Measurements from ENCODE around the gene SYF2. TPM values are rescaled to one million over a fixed set of nuclear protein-coding genes. Genes with fewer than 3 reads are reported as not detected.
A peak's percentile ranks its signal among the peaks of the same experiment; 100 is the strongest.
"Not testable (repeated sequence)": the region's sequence is repeated elsewhere in the genome, so short reads cannot be mapped to it uniquely, and the experiment has no call there.

Gene SYF2
- total RNA-seq: 46.1 and 56.8 TPM in 2 replicates

DNA sequence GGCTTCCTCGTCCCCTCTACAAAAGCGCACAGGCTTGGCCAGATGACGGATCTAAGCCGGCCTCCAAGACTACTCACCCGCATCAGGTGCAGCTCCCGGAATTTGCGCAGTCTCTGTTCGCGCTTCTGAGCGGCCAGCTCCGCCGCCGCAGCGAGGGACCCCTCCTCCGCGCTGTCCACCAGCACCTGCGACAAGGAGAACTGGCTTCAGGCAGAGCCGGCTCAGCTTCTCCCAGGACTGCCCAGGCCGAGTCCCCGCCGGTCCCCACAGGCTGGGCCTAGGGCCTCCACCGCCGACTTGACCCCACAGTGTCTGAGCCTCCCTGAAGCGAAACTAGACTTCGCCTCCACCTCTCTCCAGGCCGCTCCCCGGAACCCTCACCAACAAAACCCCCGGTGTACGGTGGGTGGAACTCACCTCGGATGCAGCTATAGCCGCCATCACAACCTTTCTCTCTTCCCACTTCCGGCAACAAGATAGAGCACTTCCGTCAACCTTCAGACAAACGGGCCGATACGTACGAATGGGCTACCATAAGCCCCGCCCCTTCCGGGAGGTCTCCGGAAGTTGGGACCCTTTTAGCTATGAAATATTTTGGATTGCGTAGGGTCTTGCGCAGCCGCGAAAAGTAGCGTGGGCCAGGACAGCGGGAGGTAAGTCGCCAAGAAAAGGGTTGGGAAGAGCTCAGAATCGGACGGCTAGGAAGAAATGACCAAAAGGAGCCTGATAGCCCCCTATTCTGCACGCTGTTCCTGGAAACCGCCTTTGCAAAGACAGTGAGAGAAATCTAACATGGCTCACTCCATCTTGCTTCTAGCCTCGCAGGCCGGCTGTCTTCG, at the start of gene SYF2:
Gene SYF2, minus strand, starts transcription at position 476 of the 839 bp plus-strand sequence. Its CDS starts 35 bp downstream, at position 441.
- peak; percentile 89 for DNase-seq

DNA sequence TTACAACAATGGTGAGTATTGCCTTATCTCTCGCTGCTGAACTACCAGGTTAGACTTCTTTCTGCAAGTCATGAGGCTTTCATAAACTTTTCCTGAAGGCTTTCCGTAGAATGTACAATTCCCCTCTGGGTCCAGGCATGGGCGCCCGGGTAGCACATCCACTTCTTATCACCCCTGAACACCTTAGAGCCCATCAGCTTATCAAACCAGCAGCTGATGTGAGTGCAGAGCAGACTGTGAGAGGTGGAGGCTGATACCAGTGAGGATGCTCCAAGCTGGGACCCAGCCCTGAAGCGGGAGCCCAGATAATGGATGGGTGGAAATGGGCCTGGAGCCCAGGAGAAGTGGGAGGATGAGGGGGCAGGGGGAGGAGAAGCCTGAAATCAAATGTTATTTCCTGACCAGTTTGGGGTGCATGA, 47.4 kb upstream of the SYF2 start:
- DNase-seq: not testable (repeated sequence)

DNA sequence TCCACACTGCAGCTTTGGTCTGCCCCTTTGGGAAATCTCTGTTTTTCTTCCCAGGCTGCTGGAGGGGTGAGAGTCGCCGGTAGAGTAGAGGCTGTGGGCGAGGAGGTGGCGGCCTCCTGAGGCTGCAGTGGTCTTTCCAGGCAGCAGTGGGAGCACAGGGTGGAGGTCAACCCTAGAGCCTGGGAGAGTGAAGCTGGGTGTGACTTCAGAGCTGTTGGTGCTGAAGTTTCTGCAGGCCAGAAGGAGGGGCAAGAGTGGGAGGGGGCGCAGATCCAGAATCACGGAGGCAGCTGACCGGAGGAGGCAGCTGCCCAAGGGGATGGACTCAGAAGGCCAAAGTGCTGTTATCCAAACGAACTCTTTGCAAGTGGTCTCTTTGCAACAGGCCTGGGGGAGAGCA, 46.5 kb upstream of the SYF2 start:
- not testable (repeated sequence) for DNase-seq

DNA sequence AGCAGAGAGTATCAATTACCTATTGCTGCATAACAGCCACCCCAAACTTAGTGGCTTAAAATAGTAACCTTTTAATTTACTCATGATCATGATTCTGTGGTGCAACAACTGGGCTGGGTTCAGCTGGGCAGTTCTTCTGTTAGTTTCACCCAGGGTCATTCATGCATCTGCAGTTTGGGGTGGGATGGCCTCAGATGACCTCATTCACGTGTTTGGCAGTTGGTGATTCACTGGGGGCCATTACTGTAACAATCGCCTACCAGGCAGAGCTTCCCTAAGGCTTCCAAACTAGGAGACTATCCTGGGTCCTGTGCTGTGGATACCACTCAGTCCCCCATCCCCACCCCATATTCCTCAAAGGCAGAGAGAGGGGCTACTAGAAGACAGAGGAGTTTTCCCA, 46.1 kb upstream of the SYF2 start:
- not testable (repeated sequence) for DNase-seq

DNA sequence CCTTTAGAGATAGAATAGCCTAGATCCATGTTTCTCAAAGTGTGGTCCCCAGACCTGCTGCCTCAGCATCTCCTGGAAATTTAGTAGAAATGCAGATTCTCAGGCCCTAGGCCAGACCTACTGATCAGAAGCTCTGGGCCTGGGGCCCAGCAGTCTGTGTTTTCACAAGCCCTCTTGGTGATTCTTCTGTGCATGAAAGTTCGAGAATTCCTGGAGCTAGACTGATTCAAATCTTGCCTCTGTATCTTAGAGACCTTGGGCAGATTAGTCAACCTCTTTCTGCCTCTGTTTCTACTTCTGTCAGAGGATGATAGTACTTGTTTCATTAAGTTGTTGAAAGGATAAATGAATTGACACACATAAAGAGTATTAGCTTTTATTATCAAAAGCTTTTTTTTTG, 45.0 kb upstream of the SYF2 start:
- DNase-seq: not testable (repeated sequence)

DNA sequence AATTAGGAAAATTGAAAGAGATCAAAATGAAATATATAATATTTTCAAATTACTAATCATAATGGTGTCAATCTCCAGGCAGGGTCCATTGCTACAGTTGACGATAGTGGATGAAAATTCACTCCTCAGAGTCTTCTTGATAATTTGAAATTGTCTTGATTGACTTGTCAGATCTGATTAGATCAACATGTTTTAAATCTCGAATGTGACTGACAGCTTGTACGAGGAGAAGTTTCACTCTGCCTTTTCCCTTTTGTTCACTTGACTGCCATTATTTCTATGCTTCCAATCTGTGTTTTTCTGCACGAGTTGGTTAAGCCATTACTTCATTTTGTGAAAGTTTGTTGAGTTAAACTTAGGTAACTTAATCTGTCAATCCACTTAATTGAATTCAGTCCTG, 43.3 kb upstream of the SYF2 start:
- DNase-seq: not testable (repeated sequence)

DNA sequence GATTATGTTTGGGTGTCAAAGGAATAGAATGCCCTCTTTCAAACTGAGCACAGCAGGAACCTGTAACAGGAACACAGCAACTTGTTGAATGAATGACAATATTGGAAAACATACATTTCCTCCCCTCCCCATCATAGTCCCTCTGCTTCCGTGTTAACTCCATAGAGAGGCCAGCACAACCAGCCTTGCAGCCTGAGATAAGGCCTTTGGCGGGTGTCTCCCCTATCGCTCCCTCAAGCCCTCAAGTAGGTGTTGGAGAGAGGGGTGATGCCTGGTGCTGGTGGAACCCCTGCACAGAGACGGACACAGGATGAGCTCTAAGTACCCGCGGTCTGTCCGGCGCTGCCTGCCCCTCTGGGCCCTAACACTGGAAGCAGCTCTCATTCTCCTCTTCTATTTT, 39.9 kb upstream of the SYF2 start, which contains the start of gene RHD:
Gene RHD, plus strand, starts transcription at position 272 of the 400 bp plus-strand sequence. Its CDS starts 39 bp downstream, at position 311.
- DNase-seq: not testable (repeated sequence)

DNA sequence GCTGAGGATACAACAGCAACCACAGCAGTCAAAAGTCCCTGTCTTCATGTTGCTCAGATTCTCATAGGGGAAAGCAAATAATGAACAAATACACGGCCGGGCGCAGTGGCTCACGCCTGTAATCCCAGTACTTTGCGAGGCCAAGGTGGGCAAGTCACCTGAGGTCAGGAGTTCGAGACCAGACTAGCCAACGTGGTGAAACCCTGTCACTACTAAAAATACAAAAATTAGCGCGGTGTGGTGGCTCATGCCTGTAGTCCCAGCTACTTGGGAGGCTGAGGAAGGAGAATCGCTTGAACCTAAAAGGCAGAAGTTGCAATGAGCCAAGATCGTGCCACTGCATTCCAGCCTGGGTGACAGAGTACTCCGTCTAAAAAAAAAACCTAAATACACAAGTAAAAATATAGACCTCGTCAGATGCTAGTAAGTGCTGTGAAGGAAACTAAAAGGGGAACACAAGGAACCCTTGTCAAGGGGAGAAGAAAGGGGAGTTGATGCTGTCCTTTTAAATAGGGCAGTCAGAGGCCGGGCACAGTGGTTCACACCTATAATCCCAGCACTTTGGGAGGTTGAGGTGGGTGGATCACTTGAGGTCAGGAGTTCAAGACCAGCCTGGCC, 36.0 kb upstream of the SYF2 start:
- not testable (repeated sequence) for DNase-seq

DNA sequence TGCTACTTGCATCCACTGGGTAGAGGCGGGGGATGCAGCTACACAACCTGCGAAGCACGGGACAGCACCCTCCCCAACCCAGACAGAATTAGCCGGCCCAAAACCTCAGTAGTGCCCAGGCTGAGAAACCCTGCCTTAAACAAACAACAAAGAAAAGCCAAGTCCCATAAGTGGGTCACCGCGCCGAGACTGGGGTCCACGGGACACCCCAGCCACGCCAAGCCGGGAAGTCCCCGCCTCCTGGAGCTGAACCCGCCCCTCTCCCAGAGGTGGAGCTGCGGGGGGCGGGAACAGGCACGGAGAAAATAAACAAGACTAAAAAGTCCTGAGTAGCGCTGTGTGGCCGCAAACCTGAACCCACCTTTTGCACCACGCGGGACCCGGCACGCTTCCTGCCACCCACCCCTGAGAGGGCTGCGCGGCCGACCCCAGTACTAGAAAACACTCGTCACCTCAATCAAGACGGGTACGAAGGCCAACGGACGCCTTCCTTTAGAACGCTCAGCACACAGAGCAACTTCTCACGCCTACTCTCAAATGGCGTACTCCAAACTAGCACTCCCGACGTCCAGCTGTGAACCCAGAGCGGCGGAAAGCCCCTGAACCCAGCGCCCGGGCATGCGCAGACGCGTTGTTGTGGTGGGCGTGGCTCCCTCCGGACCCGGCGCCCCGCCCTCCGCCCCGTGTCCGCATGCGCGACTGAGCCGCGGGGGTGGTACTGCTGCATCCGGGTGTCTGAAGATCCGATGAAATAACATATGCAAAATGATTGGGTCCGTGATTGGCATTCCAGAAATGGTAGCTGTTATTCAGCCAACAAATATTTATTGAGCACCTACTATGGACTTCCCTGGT, 35.2 kb upstream of the SYF2 start:
- DNase-seq: peak; percentile 85

DNA sequence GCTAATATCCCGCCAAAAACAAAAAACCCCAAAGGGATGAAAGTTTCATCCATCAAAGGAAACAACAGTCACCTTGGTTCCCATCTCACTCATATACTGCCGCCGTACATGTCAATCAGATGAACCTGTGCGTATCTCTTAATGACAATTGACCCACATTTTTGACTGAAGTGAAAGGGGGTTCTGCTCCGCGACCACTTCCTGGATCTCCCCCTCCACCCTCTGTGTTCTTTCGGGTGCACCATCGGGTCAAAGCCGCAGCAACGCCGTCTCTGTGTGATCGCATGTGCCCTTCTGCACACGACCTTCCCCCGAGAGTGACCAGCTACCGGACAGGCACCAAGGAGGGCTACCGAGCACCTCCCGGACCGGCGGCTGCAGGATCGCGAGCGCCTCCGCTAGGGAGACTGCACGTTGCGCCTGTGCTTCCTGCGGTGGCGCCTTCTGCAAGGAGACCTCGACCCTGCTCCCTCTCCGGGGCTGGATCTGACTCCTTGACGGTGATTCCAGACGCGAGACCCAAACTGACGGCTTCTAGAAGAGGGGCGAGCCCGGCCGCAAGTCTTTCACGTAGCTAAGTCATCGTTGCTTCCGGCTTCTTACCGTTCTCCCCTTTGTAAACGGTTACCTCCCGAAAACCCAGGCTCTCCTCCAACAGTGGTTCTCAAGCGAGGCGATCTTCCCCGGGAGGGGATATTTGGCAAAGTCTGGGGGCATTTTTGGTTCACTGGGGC, 34.4 kb upstream of the SYF2 start:
- DNase-seq: not testable (repeated sequence)

DNA sequence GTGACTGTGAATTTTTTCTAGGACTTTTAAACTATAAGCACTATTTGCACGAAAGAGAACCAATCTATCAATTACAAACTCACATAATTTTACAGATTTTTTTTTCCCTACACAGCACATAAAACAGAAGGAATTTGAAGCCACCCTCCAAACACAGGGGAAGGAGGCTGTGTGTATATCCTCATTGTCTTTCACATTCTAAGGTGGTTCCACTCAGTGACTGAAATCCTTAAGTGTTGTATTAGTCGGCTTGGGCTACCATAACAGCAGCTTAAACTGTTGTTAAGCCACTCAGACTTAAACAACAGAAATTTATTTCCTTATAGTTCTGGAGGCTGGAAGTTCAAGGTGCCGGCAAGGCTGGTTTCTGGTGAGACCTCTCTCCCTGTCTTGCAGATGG, 28.0 kb upstream of the SYF2 start:
- DNase-seq: not testable (repeated sequence)

DNA sequence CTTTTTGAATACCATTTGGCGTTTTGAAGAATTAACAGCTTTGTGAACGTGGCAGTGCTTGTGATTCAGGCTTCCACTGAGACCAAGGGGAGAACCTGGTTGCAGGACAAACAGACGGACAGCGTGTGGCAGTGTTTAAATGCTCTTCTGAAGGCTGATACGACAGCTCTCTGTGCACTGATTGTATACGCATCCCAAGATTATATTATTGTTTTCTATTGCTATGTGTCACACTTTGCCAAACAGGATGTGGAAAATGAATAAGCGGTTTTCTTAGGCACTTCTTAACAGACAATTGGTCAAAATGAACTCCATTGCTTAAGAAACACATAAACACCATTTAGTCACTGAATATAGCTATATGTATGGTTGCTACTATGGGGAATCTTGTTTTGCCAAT, 27.5 kb upstream of the SYF2 start:
- DNase-seq: peak; percentile 58

DNA sequence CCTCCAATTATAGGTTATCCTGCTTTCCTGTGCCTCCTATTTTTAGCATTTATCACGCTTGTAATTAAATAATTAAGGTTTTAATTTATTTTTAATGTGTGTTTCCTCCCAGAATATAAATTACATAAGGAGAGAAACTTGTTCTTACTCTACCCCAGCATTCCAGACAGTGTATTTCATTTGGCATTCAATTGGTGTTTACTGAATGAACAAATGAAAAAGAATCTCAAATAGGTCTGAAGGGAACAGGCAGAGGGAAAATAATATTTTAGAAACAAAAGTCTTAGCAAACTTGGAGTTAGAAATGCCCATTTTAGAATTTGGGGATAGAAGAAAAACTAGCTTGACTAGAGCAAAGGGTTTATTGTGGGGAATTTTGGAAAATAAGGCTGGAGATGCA, 24.9 kb upstream of the SYF2 start:
- DNase-seq: no peak

DNA sequence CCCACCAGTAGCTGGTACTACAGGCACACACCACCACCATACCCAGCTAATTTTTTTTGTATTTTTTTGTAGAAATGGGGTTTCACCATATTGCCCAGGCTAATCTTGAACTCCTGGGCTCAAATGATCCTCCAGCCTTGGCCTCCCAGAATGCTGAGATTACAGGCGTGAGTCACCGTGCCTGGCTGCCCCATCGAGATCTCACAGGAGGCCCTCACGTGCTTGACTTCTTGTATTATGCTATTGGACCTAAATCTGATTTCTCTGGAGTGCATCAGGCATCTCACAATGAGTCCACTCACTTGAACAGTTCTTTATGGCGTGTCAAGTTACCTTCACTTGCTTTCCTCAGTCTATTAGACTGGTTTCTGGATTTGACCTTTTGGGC, 24.3 kb upstream of the SYF2 start:
- no peak for DNase-seq

DNA sequence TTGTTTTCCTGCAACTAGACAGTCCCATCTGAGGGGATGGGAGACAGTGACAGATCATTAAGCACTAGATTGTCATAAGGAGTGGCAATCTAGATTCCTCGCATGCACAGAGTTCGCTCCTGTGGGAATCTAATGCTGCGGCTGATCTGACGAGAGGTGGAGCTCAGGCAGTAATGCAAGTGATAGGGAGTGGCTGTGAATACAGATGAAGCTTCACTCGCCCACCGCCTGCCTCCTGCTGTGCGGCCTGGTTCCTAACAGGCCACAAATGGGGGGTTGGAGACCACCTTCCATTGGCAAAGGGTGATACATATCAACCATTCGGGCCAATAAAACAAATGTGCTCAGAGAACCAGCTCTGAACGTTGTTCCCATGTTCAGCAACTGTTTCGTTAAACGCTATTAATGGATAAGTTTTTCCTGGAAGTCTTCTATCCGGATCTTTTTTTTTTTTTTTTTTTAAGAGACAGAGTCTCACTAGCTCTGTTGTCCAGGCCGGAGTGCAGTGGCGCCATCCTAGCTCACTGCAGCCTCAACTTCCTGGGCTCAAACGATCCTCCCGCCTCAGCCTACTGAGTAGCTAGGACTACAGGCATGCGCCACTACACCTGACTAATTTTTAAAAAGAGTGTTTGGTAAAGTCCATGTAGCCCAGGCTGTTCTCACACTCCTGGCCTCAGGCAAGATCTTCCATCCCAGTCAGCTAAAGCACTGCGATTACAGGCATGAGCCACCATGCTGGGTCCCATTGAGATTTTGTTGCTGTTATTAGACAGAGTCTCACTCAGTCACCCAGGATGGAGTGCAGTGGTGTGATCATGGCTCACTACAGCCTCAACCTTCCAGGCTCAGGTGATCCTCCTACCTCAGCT, 23.6 kb upstream of the SYF2 start:
- DNase-seq: no peak

DNA sequence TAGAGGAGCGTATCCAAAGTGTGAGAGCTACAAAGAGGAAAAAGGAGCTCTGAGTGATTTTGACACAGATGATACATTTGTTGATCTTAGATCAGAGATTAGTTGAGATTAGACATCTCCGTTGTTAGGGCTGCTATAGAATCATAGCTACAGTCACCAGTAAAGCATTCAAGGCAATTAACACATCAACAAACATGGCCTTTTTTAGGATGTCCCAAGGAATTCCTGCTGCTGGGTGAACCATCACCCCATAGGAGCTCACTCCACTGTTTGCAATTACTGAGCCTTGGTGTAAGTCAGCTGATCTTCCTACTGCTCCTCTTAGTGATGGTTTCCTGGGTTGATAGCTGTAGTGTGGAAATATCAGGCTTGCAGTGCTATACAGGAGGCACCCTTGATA, 21.6 kb upstream of the SYF2 start:
- DNase-seq: peak; percentile 25

DNA sequence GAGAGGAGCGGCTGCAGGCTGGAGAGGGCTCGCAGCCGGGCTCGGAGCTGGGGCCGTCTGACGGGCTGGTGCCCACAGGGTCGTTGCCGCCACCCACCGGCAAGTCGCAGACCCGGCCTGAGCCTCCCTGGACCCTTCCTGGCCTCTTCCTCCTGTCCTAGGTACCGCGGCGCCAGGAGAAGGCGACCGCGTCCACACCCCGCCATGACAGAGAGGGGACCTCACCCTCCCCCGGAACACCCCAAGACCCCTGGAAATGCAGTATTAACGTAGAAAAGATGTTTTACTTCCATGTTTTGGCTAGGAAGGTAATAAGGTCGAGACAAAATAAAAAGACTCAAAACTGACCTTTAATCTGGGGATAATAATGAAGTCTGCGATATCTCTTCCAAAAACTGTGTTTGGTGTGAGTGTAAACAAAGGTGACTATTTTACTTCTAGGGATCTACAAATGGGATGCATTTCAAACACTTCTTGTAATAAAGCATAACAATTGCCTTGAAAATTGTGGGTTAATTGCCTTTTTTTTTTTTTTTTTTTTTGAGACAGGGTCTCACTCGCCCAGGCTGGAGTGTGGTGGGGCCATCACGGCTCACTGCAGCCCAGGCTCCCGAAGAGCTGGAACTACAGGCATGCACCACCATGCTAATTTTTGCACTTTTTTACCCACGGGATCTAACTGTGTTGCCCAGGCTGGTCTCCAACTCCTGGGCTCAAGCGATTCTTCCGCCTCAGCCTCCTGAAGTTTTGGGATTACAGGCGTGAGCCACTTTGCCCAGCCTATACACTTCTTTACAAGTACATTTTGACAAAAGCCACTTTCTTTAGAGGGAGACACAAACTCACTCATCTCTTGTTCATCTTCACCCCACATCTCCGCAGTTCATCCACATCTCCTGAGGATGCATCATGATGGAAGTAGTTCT, 15.8 kb upstream of the SYF2 start:
- no peak for DNase-seq

DNA sequence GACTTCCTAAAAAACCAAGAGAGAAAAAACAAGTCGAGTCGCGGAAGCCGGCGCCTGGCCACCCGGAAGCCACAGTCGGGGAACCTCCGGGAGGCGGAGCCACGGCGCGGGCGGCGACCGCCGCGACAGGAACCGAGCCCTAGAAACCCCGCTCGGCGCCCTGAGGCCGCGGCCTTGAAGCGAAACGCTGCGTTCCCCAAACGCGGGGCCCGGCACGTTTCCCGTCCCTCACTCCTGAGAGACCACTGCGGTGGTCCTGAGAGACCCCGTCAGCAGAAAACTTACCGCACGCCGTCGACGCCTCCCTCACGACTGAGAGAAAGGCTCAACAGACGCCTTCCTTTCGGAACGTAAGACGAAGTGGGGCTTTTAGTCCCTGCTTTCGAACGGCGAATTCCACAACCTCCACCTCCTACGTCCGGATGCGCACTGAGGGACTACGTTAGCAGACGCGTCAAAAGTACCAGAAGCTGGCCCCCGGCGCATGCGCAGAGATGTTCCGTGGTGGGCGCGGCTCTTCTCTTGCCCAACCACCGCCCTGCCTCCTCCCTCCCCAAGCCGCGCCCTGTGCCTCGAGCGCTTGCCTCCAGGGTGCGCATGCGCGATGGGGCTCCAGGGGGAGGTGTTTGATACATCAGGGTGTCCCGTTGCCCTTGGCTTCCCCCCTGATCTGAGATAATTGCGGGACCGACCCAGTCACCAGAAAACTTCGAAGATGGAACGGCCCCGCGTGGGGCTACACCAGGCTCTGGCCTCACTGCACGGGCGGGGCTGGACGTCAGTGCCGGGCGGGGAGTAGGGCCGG, 14.9 kb upstream of the SYF2 start, which contains the start of gene RSRP1:
Gene RSRP1, minus strand, starts transcription at position 431 of the 805 bp plus-strand sequence. CDS start 491 bp downstream, outside the sequence.
- peak; percentile 98 for DNase-seq

DNA sequence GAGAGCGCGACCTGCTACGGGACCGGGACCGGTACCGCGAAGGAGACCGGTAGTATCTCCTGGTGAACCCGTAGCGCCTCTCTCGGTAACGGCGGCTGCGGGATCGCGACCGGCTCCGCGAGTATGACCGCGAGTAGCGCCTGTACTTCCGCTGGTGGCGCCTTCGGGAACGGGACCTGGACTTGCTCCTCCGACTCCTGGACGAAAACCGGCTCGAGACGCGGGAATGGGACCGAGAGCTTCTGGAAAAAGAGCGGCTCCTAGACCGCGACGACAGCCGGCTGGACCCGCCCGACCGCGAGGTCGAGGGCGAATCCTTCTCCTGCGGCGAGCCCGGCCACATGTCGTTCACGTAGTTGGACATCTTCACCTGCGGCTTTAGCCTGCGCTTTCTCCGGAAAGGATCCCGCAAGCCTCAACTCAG, 14.3 kb upstream of the SYF2 start:
- DNase-seq: peak; percentile 40
